Dendritic cell treated with granulocyte-macrophage colony-stimulating factor and Interleukin-4, amounts not matched to agents 40 ng/mL and 50 ng/mL, for 4 days (primary cell): Measurements from ENCODE around the gene MYH10.

ENCODE experiments used
- H3K27ac Mint-ChIP-seq: one replicate; pipeline ENCODE4 v1.8.0; 2022; ENCODE audit warnings: mild to moderate bottlenecking, mixed read lengths
- H3K27me3 Mint-ChIP-seq: one replicate; pipeline ENCODE4 v1.8.0; 2022; ENCODE audit warnings: mild to moderate bottlenecking, mixed read lengths
- H3K36me3 Mint-ChIP-seq: one replicate; pipeline ENCODE4 v1.8.0; 2022; ENCODE audit warnings: low read depth, mixed read lengths
- H3K4me1 Mint-ChIP-seq: one replicate; pipeline ENCODE4 v1.8.0; 2022; ENCODE audit warnings: low read depth, mixed read lengths
- H3K4me3 Mint-ChIP-seq: one replicate; pipeline ENCODE4 v1.8.0; 2022; ENCODE audit warnings: mild to moderate bottlenecking, moderate library complexity, mixed read lengths
- H3K9me3 Mint-ChIP-seq: one replicate; pipeline ENCODE4 v1.8.0; 2022; ENCODE audit warnings: mixed read lengths
- intact Hi-C: fragments of 100-400 bp; cut with micrococcal nuclease; formaldehyde crosslinking; loops from one replicate; pipeline ENCODE4 v1.15.0; 2022

The MYH10 gene

DNA sequence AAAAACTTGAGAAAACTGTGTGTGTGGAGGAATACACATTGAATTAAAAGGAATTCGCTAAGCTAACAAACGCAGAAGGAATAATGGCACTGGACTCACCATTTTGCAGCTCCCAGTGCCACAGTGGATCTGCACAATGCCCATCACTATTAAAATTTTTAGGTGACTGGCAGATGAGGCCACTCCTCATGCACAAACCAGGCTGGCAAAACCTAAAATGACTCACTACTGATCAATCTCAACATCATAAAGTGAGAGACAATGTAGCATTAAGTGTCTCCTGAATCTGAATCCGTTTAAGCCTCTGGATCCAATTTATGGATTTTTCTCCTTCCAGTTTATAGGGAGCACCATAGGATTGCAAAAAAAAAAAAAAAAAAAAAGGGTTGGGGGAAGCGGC is 20.6 kb downstream of the MYH10 start:
- H3K27ac Mint-ChIP-seq, result no peak overlapping the region
- no peaks in the 10 kb centered on the region for H3K4me1 Mint-ChIP-seq
- no peaks in the 10 kb centered on the region for H3K9me3 Mint-ChIP-seq
- peaks cover 9% of the 10 kb centered on the region for H3K27me3 Mint-ChIP-seq
- H3K36me3 Mint-ChIP-seq, result no peaks in the 10 kb centered on the region
- no peak overlapping the region for H3K4me3 Mint-ChIP-seq
- intact Hi-C loops, result no loop called here

DNA sequence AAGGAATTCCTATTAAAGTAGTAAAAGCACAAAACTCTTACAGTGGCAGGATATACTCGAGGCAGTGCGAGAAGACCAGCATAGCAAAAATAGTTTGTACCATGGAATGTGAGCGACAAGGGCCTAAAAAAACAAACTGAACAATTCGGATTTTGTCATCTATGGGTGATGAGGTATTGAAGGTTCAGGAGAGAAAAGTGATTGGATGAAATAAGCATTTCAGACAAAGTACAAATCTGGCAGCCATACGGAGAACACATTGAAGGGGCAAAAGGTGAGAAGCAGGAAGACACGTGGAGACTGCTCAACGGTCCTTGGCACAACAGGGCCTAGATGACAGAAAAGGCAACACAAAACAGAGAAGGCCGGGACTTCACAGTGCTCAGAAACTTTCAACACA is 22.5 kb downstream of the MYH10 start:
- no peaks in the 10 kb centered on the region for H3K4me1 Mint-ChIP-seq
- no peak overlapping the region for H3K27ac Mint-ChIP-seq
- peaks cover 6% of the 10 kb centered on the region for H3K27me3 Mint-ChIP-seq
- no peaks in the 10 kb centered on the region for H3K9me3 Mint-ChIP-seq
- no peak overlapping the region for H3K4me3 Mint-ChIP-seq
- H3K36me3 Mint-ChIP-seq, result no peaks in the 10 kb centered on the region
- intact Hi-C loops, result no loop called here

DNA sequence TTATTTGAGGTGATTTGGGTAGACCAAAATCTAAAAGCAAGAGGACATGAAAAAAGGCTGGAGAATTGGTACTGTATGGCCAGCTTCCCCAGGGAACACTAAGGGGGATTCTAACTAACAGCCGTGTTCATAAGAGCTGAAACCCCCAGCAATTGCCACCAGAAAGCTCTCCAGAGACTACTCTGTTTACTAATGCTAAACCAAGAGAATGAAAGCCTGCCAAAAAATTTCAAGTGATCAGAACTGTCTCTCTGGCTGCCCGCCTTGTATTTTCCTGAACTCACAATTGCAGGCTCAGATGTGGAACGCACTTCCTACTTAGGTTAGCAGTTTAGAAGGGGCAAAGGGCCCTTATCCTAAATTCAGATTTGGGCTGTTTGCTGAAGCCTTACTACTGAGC is 24.1 kb downstream of the MYH10 start:
- H3K4me1 Mint-ChIP-seq, result no peaks in the 10 kb centered on the region
- peaks cover 6% of the 10 kb centered on the region for H3K27me3 Mint-ChIP-seq
- no peaks in the 10 kb centered on the region for H3K36me3 Mint-ChIP-seq
- intact Hi-C loops, result no loop called here
- no peak overlapping the region for H3K4me3 Mint-ChIP-seq
- H3K27ac Mint-ChIP-seq, result no peak overlapping the region
- H3K9me3 Mint-ChIP-seq, result no peaks in the 10 kb centered on the region

DNA sequence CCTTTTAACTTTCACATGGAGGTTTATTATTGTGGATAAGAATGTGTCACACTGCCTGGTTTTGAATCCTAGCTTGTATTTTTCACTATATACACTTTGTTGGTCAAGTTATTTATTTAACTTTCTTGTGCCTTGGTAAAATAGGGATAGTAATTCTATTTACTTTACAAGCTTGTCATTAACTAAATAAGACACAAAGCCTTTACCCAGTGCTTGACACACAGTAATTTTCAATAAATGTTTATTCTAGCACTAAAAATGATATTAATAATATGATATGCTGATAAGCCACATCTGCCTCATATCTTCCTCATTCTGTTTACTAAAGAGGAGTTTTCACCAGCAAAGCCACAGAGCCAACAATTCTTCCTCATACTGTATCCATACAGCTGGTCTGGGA is 27.8 kb downstream of the MYH10 start:
- Mint-ChIP-seq H3K9me3 (no peaks in the 10 kb centered on the region), H3K4me3 (no peak overlapping the region), H3K27ac (no peak overlapping the region), H3K27me3 (peaks cover 8% of the 10 kb centered on the region), H3K36me3 (no peaks in the 10 kb centered on the region), H3K4me1 (no peaks in the 10 kb centered on the region)
- intact Hi-C loops, result no loop called here

- Mint-ChIP-seq H3K9me3 (no peaks in the 10 kb centered on the region), H3K4me1 (no peaks in the 10 kb centered on the region), H3K27ac (no peak overlapping the region), H3K36me3 (no peaks in the 10 kb centered on the region), H3K27me3 (peaks cover 11% of the 10 kb centered on the region), H3K4me3 (no peak overlapping the region)
- intact Hi-C loops, result no loop called here
Measured at GRCh38 chr17:8599351-8600011, 31.0 kb downstream of the MYH10 start.

DNA sequence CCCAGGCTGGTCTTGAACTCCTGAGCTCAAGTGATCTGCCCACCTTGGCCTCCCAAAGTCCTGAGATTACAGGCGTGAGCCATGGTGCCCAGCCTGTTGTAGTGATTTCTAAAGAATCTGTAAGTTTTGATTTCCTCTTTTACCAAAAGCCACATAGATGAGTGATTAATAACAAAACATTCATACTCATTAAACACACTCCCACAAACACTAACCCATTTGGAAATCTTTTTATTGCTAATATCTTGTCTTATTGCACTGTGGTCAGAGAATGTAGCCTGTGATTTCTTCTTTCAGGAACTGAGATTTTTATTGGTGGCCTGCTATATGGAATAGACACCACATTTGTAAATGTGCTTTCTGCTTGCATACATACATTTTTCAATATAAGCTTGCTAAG is 31.6 kb downstream of the MYH10 start:
- no peak overlapping the region for H3K27ac Mint-ChIP-seq
- H3K9me3 Mint-ChIP-seq, result no peaks in the 10 kb centered on the region
- H3K27me3 Mint-ChIP-seq, result peaks cover 11% of the 10 kb centered on the region
- intact Hi-C loops, result no loop called here
- H3K4me1 Mint-ChIP-seq, result no peaks in the 10 kb centered on the region
- H3K36me3 Mint-ChIP-seq, result no peaks in the 10 kb centered on the region
- no peak overlapping the region for H3K4me3 Mint-ChIP-seq

DNA sequence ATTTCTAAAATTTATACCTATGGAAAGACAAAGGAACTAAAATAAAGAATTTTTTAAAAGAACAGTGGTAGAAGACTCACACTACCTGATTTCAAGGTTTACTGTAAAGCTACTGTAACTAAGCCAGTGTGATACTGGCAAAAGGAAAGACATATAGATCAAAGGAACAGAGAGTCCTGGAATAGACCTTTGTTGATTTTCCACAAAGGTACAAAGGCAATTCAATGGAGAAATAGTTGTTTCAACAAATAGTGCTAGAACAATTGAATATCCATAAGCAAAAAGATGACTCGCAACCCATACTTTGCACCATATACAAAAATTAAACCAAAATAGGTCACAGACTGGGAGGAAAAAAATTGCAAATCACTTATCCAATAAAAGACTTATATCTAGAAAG is 36.7 kb downstream of the MYH10 start:
- H3K27ac Mint-ChIP-seq, result no peak overlapping the region
- no peaks in the 10 kb centered on the region for H3K4me1 Mint-ChIP-seq
- H3K4me3 Mint-ChIP-seq, result no peak overlapping the region
- no peaks in the 10 kb centered on the region for H3K36me3 Mint-ChIP-seq
- H3K27me3 Mint-ChIP-seq, result peaks cover 11% of the 10 kb centered on the region
- intact Hi-C loops, result no loop called here
- no peaks in the 10 kb centered on the region for H3K9me3 Mint-ChIP-seq

DNA sequence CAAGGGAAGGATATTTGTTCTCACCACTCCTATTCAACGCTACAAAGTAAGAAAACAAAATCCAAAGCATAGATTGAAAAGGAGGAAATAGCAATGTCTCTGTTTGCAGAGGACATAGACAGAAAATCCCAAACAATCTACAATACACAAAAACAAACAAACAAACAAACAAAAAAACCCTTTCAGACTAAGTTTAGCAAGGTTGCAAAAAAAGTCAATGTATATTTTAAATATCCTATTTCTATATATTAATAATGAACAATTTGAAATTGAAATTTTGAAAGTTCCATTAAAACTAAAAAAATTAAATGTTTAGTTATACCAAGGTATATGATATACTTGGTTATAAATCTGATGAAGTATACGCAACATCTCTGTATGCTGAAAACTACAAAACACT is 37.2 kb downstream of the MYH10 start:
- intact Hi-C loops, result no loop called here
- Mint-ChIP-seq H3K9me3 (no peaks in the 10 kb centered on the region), H3K36me3 (no peaks in the 10 kb centered on the region), H3K4me1 (no peaks in the 10 kb centered on the region), H3K27ac (no peak overlapping the region), H3K27me3 (peaks cover 9% of the 10 kb centered on the region), H3K4me3 (no peak overlapping the region)

DNA sequence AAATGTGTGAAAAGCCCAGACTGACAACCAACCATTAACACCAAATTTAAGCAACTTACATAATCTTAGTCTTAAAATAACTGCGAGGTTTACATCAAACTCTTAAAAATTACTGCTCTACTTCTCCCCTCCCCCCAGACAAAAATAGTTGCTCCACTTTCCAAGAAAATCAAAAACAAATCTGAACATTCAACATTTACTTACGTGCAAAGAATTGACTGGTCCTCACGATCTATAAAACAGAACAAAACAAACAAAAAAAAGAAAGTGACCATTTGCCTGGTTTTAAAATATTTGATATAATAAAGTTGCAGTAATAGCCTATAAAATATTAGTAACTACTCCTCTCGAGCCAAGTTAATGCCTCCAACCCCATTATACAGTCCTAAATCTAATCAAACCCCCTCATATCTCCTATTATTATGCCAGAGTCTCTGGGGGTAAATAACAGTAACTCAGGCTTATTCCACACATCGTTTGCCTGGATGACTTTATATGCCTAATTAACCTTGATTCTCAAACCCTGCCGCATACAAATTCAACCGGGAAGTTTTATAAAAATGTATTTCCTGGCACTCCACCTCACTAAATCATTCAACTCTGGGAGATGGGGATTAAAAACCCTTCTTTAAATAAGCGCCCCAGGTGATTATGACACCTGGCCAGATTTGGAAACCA is 41.5 kb downstream of the MYH10 start:
- intact Hi-C loops, result no loop called here
- Mint-ChIP-seq H3K36me3 (no peaks in the 10 kb centered on the region), H3K27me3 (peaks cover 16% of the 10 kb centered on the region), H3K4me1 (no peaks in the 10 kb centered on the region), H3K27ac (no peak overlapping the region), H3K4me3 (no peak overlapping the region), H3K9me3 (no peaks in the 10 kb centered on the region)

- H3K36me3 Mint-ChIP-seq, result no peaks in the 10 kb centered on the region
- no peaks in the 10 kb centered on the region for H3K9me3 Mint-ChIP-seq
- intact Hi-C loops, result no loop called here
- no peak overlapping the region for H3K4me3 Mint-ChIP-seq
- no peaks in the 10 kb centered on the region for H3K4me1 Mint-ChIP-seq
- peaks cover 14% of the 10 kb centered on the region for H3K27me3 Mint-ChIP-seq
- no peak overlapping the region for H3K27ac Mint-ChIP-seq
Measured at GRCh38 chr17:8586766-8587165, 43.8 kb downstream of the MYH10 start.

DNA sequence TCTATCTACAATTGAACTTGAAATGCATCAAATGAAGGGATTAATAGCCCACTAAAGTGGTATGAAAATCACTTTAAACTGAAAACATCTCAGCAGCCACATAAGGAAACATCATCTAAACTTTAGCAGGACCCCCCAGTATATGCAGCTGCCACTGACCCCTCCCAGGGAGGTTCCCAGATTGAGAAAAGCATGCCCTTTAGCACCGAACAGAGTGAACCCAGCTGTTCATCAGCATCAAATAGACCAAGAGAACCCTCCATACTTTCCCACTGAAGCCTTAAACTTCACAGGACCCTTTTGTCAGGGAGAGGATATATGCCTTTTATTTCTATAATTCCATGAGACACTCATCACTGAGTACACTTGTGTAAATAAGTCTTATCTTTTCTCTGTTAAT is 44.6 kb downstream of the MYH10 start:
- no peak overlapping the region for H3K27ac Mint-ChIP-seq
- peaks cover 11% of the 10 kb centered on the region for H3K27me3 Mint-ChIP-seq
- H3K4me1 Mint-ChIP-seq, result no peaks in the 10 kb centered on the region
- no peak overlapping the region for H3K4me3 Mint-ChIP-seq
- H3K36me3 Mint-ChIP-seq, result no peaks in the 10 kb centered on the region
- H3K9me3 Mint-ChIP-seq, result no peaks in the 10 kb centered on the region
- intact Hi-C loops, result no loop called here

DNA sequence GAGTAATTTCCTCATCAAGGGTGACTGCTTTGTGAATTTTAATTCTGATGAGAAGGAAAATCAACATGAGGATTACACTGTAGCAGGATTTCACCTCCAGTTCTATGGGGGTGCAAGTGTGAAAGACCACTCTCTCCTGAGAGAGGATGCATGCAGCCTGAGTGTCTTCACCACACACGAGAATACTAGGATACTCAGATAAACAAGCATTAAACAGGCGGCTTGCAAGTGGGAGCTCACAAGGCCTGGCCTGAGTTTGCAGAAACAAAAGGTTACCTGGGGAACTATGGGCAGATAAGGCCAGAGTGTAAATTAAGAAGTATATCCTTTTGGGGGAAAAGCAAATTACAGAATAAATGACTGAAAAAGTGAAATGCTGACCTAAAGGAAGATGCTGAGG is 46.6 kb downstream of the MYH10 start:
- H3K27ac Mint-ChIP-seq, result no peak overlapping the region
- H3K27me3 Mint-ChIP-seq, result peaks cover 11% of the 10 kb centered on the region
- H3K4me1 Mint-ChIP-seq, result no peaks in the 10 kb centered on the region
- no peak overlapping the region for H3K4me3 Mint-ChIP-seq
- H3K36me3 Mint-ChIP-seq, result no peaks in the 10 kb centered on the region
- intact Hi-C loops, result no loop called here
- no peaks in the 10 kb centered on the region for H3K9me3 Mint-ChIP-seq

- H3K4me3 Mint-ChIP-seq, result no peak overlapping the region
- intact Hi-C loops, result no loop called here
- no peak overlapping the region for H3K27ac Mint-ChIP-seq
- peaks cover 5% of the 10 kb centered on the region for H3K4me1 Mint-ChIP-seq
- H3K27me3 Mint-ChIP-seq, result no peaks in the 10 kb centered on the region
- H3K9me3 Mint-ChIP-seq, result no peaks in the 10 kb centered on the region
- no peaks in the 10 kb centered on the region for H3K36me3 Mint-ChIP-seq
Measured at GRCh38 chr17:8580952-8581658, 49.4 kb downstream of the MYH10 start.

GRCh38 chr17:8577868-8578267 is 52.7 kb downstream of the MYH10 start:
- Mint-ChIP-seq H3K9me3 (no peaks in the 10 kb centered on the region), H3K27ac (no peak overlapping the region), H3K4me3 (no peak overlapping the region), H3K36me3 (no peaks in the 10 kb centered on the region), H3K27me3 (no peaks in the 10 kb centered on the region), H3K4me1 (peaks cover 5% of the 10 kb centered on the region)
- intact Hi-C loops, result loop anchor here (10.0 kb wide), 1 partner anchor 207 kb away; no protein-coding TSS in a partner anchor
